Gastroesophageal sphincter (tissue), 4 donors: Measurements from ENCODE around the gene CTTNBP2. TPM values are rescaled to one million over a fixed set of nuclear protein-coding genes. Genes with fewer than 3 reads are reported as not detected.

ENCODE experiments used
- ATAC-seq: fragments of 150-250 bp; one replicate; pipeline ENCODE4 v1.9.1; 2016; ENCODE audit warnings: mild to moderate bottlenecking, moderate library complexity
- H3K27ac ChIP-seq, 4 donors: fragments of 200-600 bp; sonication (generic) in 3 of 4; 1 replicate in 3 of 4; 2 replicates in 1 of 4; pipeline ENCODE4 v1.5.1; 2016 to 2019
- H3K27me3 ChIP-seq: fragments of 200-600 bp; sonication (generic); one replicate; pipeline ENCODE4 v1.5.1; 2019
- H3K36me3 ChIP-seq, 2 donors: fragments of 200-600 bp; sonication (generic); one replicate each; pipeline ENCODE4 v1.5.1; 2019; ENCODE audit warnings: control low read depth in 1 of 2
- H3K4me1 ChIP-seq, 3 donors: fragments of 200-600 bp; sonication (generic); 1 replicate in 2 of 3; 2 replicates in 1 of 3; pipeline ENCODE4 v1.5.1; 2016 to 2019; ENCODE audit warnings: control low read depth in 2 of 3
- H3K4me3 ChIP-seq, 2 donors: fragments of 200-600 bp; sonication (generic); one replicate each; pipeline ENCODE4 v1.5.1; 2019; ENCODE audit warnings: mild to moderate bottlenecking in 1 of 2, moderate library complexity in 1 of 2
- H3K9me3 ChIP-seq, 3 donors: fragments of 200-600 bp; sonication (generic); one replicate each; pipeline ENCODE4 v1.5.1; 2017 to 2019; ENCODE audit warnings: control low read depth in 2 of 3
- EP300 ChIP-seq: sonication (generic); formaldehyde crosslinking; IDR thresholded peaks from one replicate; pipeline ENCODE4 v1.6.1; 2017; ENCODE audit warnings: antibody characterized with exemption, mild to moderate bottlenecking
- POLR2A ChIP-seq, 2 donors: fragments of 450-650 bp; IDR thresholded peaks; one replicate each; pipeline ENCODE4 v1.6.1; 2017; ENCODE audit warnings: antibody characterized with exemption in 2 of 2, mild to moderate bottlenecking in 2 of 2, moderate library complexity in 1 of 2
- POLR2AphosphoS5 ChIP-seq: sonication (generic); formaldehyde crosslinking; IDR thresholded peaks from one replicate; pipeline ENCODE4 v1.6.1; 2017; ENCODE audit warnings: antibody characterized with exemption
- WGBS, 2 donors: methylation state at CpG; one replicate each; pipeline ENCODE4 v1.1.5; 2018; ENCODE audit warnings: low coverage in 1 of 2; 5-methylcytosine and 5-hydroxymethylcytosine counted together
- total RNA-seq, 4 donors: library from RNA; depleted of rRNA; stranded (reverse); fragments of >200 nt; gene quantifications; one replicate each; pipeline ENCODE4 v1.1.0, GENCODE V29; 2016
- TF ChIP-seq, protein P1 (sequence below), 4 experiments: fragments of 200-600 bp in 2 of 4; fragments of 450-650 bp in 2 of 4; sonication (generic) in 1 of 4; IDR thresholded peaks; one replicate each; pipeline ENCODE4 v1.5.1; 2017 to 2019; ENCODE audit warnings: antibody characterized with exemption in 4 of 4, mild to moderate bottlenecking in 2 of 4, moderate library complexity in 2 of 4

CTTNBP2 gene
- total RNA-seq, 4 donors from 2014 or later = 6.1 to 17.4 (median 13.8) TPM

DNA sequence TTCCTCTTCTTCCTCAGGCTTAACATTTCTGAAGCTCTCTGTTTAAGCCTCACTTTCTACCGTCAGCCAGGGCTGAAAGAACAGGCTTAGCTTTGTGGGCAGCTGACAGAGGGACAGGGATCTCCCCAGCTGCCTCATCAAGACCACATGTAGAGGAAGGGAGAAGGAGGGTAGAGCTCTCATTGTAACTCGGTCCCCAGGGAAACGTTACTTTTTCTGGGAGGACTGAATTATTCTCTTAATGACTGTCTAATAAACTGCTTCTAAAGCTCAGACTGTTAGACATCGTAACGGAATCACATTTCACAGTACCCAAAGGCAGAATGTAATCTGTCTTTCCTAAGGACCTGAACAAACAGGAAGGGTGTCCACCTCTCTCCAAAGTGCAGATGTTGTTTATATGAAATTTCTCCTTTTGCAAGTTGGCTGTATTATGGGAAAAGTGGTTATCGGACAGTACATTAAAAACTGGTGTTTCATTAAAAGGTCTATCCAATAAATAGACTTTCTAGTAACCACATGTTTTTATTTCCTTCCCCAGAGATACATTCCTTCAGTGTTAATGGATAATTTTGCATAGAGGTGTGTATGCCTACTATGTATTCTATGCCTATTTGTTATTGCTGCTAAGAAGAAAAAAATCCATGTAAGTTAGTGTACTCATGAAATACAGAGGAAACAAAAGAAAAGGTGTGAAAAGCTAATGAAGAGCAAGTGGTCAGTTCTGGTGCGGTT is 144.2 kb downstream of the CTTNBP2 start:
- Histone ChIP-seq H3K27ac (no peak overlapping the region), H3K9me3 (no peaks in the 10 kb centered on the region), H3K4me1 (peaks cover 0 to 6% (median 0%) of the 10 kb centered on the region in 3 donors), H3K36me3 (peaks cover 0 to 57% of the 10 kb centered on the region in 2 donors), H3K4me3 (no peak overlapping the region), H3K27me3 (no peaks in the 10 kb centered on the region)
- TF ChIP-seq POLR2A (IDR thresholded peaks at IDR 0.05) (no peak), POLR2AphosphoS5 (no peak), EP300 (no peak)
- TF ChIP-seq, protein P1, sequence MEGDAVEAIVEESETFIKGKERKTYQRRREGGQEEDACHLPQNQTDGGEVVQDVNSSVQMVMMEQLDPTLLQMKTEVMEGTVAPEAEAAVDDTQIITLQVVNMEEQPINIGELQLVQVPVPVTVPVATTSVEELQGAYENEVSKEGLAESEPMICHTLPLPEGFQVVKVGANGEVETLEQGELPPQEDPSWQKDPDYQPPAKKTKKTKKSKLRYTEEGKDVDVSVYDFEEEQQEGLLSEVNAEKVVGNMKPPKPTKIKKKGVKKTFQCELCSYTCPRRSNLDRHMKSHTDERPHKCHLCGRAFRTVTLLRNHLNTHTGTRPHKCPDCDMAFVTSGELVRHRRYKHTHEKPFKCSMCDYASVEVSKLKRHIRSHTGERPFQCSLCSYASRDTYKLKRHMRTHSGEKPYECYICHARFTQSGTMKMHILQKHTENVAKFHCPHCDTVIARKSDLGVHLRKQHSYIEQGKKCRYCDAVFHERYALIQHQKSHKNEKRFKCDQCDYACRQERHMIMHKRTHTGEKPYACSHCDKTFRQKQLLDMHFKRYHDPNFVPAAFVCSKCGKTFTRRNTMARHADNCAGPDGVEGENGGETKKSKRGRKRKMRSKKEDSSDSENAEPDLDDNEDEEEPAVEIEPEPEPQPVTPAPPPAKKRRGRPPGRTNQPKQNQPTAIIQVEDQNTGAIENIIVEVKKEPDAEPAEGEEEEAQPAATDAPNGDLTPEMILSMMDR (IDR thresholded peaks at IDR 0.05) = no peak
- ATAC-seq = no peak
- 55 to 70% methylated on average over 6 to 7 of the region's 7 CpGs for WGBS, 2 donors

DNA sequence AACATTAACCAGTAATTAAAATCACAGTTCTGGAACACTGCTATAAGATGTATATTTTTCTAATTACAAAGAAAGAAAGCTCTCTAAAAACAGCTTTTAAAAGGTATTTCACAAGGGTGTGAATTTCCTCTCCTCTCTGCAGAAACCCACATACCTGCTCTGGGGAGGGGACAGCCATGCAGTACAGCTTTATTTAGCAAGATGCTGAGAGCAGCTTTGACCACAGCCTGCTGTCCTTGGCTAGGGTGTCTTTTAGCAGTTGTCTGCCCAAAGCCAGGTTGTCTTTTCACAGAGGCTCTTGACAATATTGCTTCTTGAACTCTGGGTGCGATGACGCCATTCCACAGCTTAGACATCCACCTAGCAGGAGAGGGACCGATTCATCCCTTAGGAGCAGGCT is 148.3 kb downstream of the CTTNBP2 start:
- no peak for ATAC-seq
- H3K27ac ChIP-seq = no peak overlapping the region
- H3K9me3 ChIP-seq = no peaks in the 10 kb centered on the region
- H3K27me3 ChIP-seq = no peaks in the 10 kb centered on the region
- H3K36me3 ChIP-seq = peaks cover 0 to 63% of the 10 kb centered on the region in 2 donors
- WGBS, 2 donors = 96 to 100% methylated on average over 3 of the region's 3 CpGs
- H3K4me1 ChIP-seq = no peaks in the 10 kb centered on the region
- TF ChIP-seq POLR2A (IDR thresholded peaks at IDR 0.05) (no peak), POLR2AphosphoS5 (no peak), EP300 (no peak)
- TF ChIP-seq, protein P1 (IDR thresholded peaks at IDR 0.05) = no peak
- H3K4me3 ChIP-seq = no peak overlapping the region

DNA sequence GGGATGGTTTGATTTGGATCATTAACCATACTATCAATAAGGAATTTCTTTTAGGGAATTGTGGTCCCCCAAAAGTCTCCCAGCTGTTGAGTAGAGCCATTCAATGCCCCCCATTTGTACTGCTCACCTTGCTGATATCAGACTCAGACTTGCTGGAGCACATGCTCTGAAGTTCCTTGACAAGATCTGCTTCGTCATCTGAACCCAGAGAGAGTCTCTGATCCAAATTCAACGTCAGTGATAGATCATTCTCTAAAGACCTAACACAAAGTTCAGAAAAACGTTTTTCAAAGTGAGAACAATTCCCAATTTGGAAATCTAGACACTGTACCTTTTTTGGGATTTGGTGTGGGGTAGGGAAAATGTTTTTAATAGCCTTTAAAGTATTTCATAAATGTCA is 153.9 kb downstream of the CTTNBP2 start:
- no peaks in the 10 kb centered on the region for H3K9me3 ChIP-seq
- no peak overlapping the region for H3K27ac ChIP-seq
- peaks cover 0 to 62% of the 10 kb centered on the region in 2 donors for H3K36me3 ChIP-seq
- no peaks in the 10 kb centered on the region for H3K27me3 ChIP-seq
- TF ChIP-seq POLR2AphosphoS5 = no peak
- TF ChIP-seq EP300 = no peak
- TF ChIP-seq, protein P1 (IDR thresholded peaks at IDR 0.05) = no peak
- no peak for TF ChIP-seq POLR2A (IDR thresholded peaks at IDR 0.05)
- no peak for ATAC-seq
- WGBS, 2 donors = 79% methylated on average over 3 of the region's 3 CpGs; no CpG with 5 or more reads in 1 of the 2 donors
- no peaks in the 10 kb centered on the region for H3K4me1 ChIP-seq
- H3K4me3 ChIP-seq = no peak overlapping the region

DNA sequence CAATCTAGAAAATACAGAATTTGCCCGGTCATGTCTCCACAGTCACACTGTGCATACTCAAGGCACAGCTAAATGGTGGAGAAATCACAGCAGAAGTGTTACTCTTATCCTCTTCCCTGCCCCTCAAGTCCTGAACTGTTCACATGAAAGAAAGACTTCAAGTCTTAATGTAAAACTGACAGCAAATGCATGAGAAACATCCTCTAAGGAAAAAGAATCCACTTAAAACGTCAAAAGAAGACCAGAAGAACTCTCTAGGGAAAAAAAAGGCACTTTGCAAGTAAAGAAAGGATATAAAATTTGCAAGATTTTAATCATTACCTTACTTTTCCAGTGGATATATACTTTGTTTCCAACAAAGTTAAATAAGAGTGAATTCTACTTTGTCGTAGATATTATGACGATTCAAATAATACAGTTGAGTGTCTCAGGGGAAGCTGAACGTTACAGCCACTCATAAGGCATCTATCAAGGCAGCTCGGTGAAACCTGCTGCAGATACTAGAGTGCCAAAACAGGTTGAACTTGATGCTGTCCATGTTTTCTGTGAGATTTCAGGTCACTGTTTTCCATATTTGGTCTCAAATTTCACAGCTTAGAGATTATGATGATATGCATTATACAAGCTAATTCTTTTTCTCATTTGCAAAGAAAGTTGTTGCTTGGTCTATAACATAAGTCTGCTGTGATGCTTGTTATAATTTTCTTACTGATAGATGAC is 155.0 kb downstream of the CTTNBP2 start:
- H3K4me3 ChIP-seq = no peak overlapping the region
- H3K36me3 ChIP-seq = peaks cover 0 to 54% of the 10 kb centered on the region in 2 donors
- H3K27me3 ChIP-seq = no peaks in the 10 kb centered on the region
- H3K9me3 ChIP-seq = no peaks in the 10 kb centered on the region
- ATAC-seq = no peak
- 70 to 74% methylated on average over 5 to 6 of the region's 6 CpGs for WGBS, 2 donors
- H3K27ac ChIP-seq = no peak overlapping the region
- no peaks in the 10 kb centered on the region for H3K4me1 ChIP-seq
- TF ChIP-seq POLR2A (IDR thresholded peaks at IDR 0.05) = no peak
- TF ChIP-seq POLR2AphosphoS5 = no peak
- no peak for TF ChIP-seq EP300
- TF ChIP-seq, protein P1 (IDR thresholded peaks at IDR 0.05) = no peak
